GM19328 (cell line): ENCODE data around the gene TOR4A.
"Not testable (repeated sequence)": the region's sequence is repeated elsewhere in the genome, so short reads cannot be mapped to it uniquely, and the experiment has no call there.

Experiments
- ATAC-seq: cut with Tn5 transposase; IDR thresholded peaks from one replicate; pipeline ENCODE4 v1.9.1; 2021; ENCODE audit warnings: mild to moderate bottlenecking, moderate library complexity; ENCODE audit not compliant: unreplicated experiment

The TOR4A gene

GRCh38 chr9:137237759-137238726 lies 39.5 kb upstream of the TOR4A start:
- ATAC-seq, result no peak

- ATAC-seq, result not testable (repeated sequence)
Measured at GRCh38 chr9:137239541-137240200, 37.9 kb upstream of the TOR4A start.

- peak; percentile 15 for ATAC-seq
Measured at GRCh38 chr9:137240318-137240840, 37.1 kb upstream of the TOR4A start.

- peak; percentile 64 for ATAC-seq
Measured at GRCh38 chr9:137240841-137241489, 36.6 kb upstream of the TOR4A start, which contains the start of gene TUBB4B. TUBB4B (plus strand) TSS chr9:137241287; CDS start chr9:137241361, 74 bp downstream.

GRCh38 chr9:137241490-137242268 lies 35.8 kb upstream of the TOR4A start:
- peak; percentile 3 for ATAC-seq

- ATAC-seq, result no peak
Measured at GRCh38 chr9:137242269-137243203, 35.0 kb upstream of the TOR4A start.

- ATAC-seq, result not testable (repeated sequence)
Measured at GRCh38 chr9:137243266-137243625, 34.3 kb upstream of the TOR4A start.

- no peak for ATAC-seq
Measured at GRCh38 chr9:137243626-137244485, 33.7 kb upstream of the TOR4A start.

GRCh38 chr9:137244486-137245449 lies 32.8 kb upstream of the TOR4A start:
- ATAC-seq, result no peak

- ATAC-seq, result no peak
Measured at GRCh38 chr9:137245450-137246421, 31.8 kb upstream of the TOR4A start.

- ATAC-seq, result no peak
Measured at GRCh38 chr9:137247135-137247915, 30.2 kb upstream of the TOR4A start.

- no peak for ATAC-seq
Measured at GRCh38 chr9:137247916-137248175, 29.7 kb upstream of the TOR4A start.

- ATAC-seq, result no peak
Measured at GRCh38 chr9:137250329-137251193, 27.0 kb upstream of the TOR4A start.

GRCh38 chr9:137251194-137251461 lies 26.4 kb upstream of the TOR4A start, which contains the start of gene STPG3:
STPG3 (plus strand) TSS chr9:137251286; CDS start chr9:137251287, 1 bp downstream.
- no peak for ATAC-seq
